ENCODE measurements around the gene SKAP1.

- no peak for TF ChIP-seq CTCF (IDR thresholded peaks at IDR 0.05)
- TF ChIP-seq POLR2A (IDR thresholded peaks at IDR 0.05), result no peak
Observed at GRCh38 chr17:48176471-48176855, 253.6 kb downstream of the SKAP1 start.

Measured in ovary (tissue), 3 donors.